Smooth muscle cell (in vitro differentiated cells): Measurements from ENCODE around the gene OGG1. TPM values are rescaled to one million over a fixed set of nuclear protein-coding genes. Genes with fewer than 3 reads are reported as not detected.

Source experiments
- DNase-seq: peaks from one replicate; lab custom pipeline; 2025; ENCODE audit not compliant: unreplicated experiment; lab: John Stamatoyannopoulos, UW
- H2AFZ ChIP-seq: fragments of 200-600 bp; sonication (generic); 2 replicates; pipeline ENCODE4 v1.6.0; 2016; ENCODE audit warnings: antibody characterized with exemption, low read depth, mild to moderate bottlenecking
- H3F3A ChIP-seq: fragments of 200-600 bp; sonication (generic); 2 replicates; pipeline ENCODE4 v1.6.0; 2017; ENCODE audit warnings: antibody characterized with exemption, low read depth
- H3K27ac ChIP-seq: fragments of 200-600 bp; sonication (generic); 2 replicates; pipeline ENCODE4 v1.5.1; 2016; ENCODE audit warnings: low read depth, mild to moderate bottlenecking
- H3K27me3 ChIP-seq: fragments of 200-600 bp; sonication (generic); 2 replicates; pipeline ENCODE4 v1.6.1; 2016; ENCODE audit warnings: low read depth, mild to moderate bottlenecking
- H3K36me3 ChIP-seq: fragments of 200-600 bp; sonication (generic); 2 replicates; pipeline ENCODE4 v1.5.1; 2016; ENCODE audit warnings: low read depth
- H3K4me1 ChIP-seq: fragments of 200-600 bp; sonication (generic); 2 replicates; pipeline ENCODE4 v1.5.1; 2016; ENCODE audit warnings: low read depth
- H3K4me2 ChIP-seq: fragments of 200-600 bp; sonication (generic); 2 replicates; pipeline ENCODE4 v1.6.0; 2016; ENCODE audit warnings: mild to moderate bottlenecking
- H3K4me3 ChIP-seq: fragments of 200-600 bp; sonication (generic); 2 replicates; pipeline ENCODE4 v1.5.1; 2016; ENCODE audit warnings: mild to moderate bottlenecking
- H3K79me2 ChIP-seq: fragments of 200-600 bp; sonication (generic); 2 replicates; pipeline ENCODE4 v1.6.0; 2016; ENCODE audit warnings: low read depth, mild to moderate bottlenecking
- H3K9ac ChIP-seq: fragments of 200-600 bp; sonication (generic); 2 replicates; pipeline ENCODE4 v1.6.0; 2016; ENCODE audit warnings: low read depth
- H3K9me3 ChIP-seq: fragments of 200-600 bp; sonication (generic); replicated peaks from 2 replicates; pipeline ENCODE4 v1.5.1; 2016; ENCODE audit warnings: low read depth
- H4K20me1 ChIP-seq: fragments of 200-600 bp; sonication (generic); 2 replicates; pipeline ENCODE4 v1.6.0; 2016; ENCODE audit warnings: low read depth
- CTCF ChIP-seq: fragments of 200-600 bp; sonication (generic); IDR thresholded peaks from 2 replicates; pipeline ENCODE4 v1.5.1; 2017; ENCODE audit warnings: borderline replicate concordance, mild to moderate bottlenecking, antibody characterized with exemption; ENCODE audit not compliant: insufficient read depth, poor library complexity, severe bottlenecking
- WGBS: methylation state at CpG from one replicate; pipeline ENCODE4 v1.1.7; 2016; ENCODE audit warnings: low lambda C conversion rate; 5-methylcytosine and 5-hydroxymethylcytosine counted together
- polyA plus RNA-seq: library from polyadenylated mRNA; unstranded; fragments of >200 nt; fragmentation: Nextera tagmentation; extraction: Ambion mirVana; gene quantifications from 2 replicates; pipeline ENCODE4 v1.2.1, GENCODE V29; 2016
- total RNA-seq: library from RNA; depleted of rRNA; stranded (reverse); fragments of >200 nt; gene quantifications from 2 replicates; pipeline ENCODE4 v1.2.3, GENCODE V29; 2014

OGG1 gene
- total and polyA plus RNA-seq, 2 experiments from 2014 or later = 13.4 to 24.6 TPM

GRCh38 chr3:9806137-9806536 lies 56.4 kb downstream of the OGG1 start:
- no peak overlapping the region for H3K4me3 ChIP-seq
- no peaks in the 10 kb centered on the region for H4K20me1 ChIP-seq
- no peak overlapping the region for H2AFZ ChIP-seq
- H3K27ac ChIP-seq = no peak overlapping the region
- DNase-seq = no peak
- H3K27me3 ChIP-seq = no peaks in the 10 kb centered on the region
- no peak for TF ChIP-seq CTCF
- H3K4me1 ChIP-seq = peaks cover 13% of the 10 kb centered on the region
- no peak overlapping the region for H3K9ac ChIP-seq
- no peaks in the 10 kb centered on the region for H3K79me2 ChIP-seq
- H3K36me3 ChIP-seq = peaks cover 12% of the 10 kb centered on the region
- H3F3A ChIP-seq = peaks cover 33% of the 10 kb centered on the region
- WGBS = 99% methylated on average over 12 of the region's 12 CpGs
- H3K9me3 ChIP-seq = no peaks in the 10 kb centered on the region
- H3K4me2 ChIP-seq = no peak overlapping the region

Other genes with a start within 250 kb of the OGG1 start
- not detected in 2 replicates for gene LHFPL4, start 196.1 kb upstream of the OGG1 start, total RNA-seq
- gene LHFPL4, start 196.1 kb upstream of the OGG1 start, polyA plus RNA-seq = 0.08 and 0.48 TPM in 2 replicates
- gene MTMR14, start 100.4 kb upstream of the OGG1 start, total RNA-seq = 13.6 and 14.0 TPM in 2 replicates
- gene MTMR14, start 100.4 kb upstream of the OGG1 start, polyA plus RNA-seq = 21.5 and 24.3 TPM in 2 replicates
- not detected in 2 replicates for gene CPNE9, start 46.1 kb upstream of the OGG1 start, total RNA-seq
- 0.44 TPM in 1 of 2 replicates, not detected in the other for gene CPNE9, start 46.1 kb upstream of the OGG1 start, polyA plus RNA-seq
- gene BRPF1, start 18.2 kb upstream of the OGG1 start, total RNA-seq = 11.5 and 13.9 TPM in 2 replicates
- 14.3 and 17.1 TPM in 2 replicates for gene BRPF1, start 18.2 kb upstream of the OGG1 start, polyA plus RNA-seq
- gene CAMK1, start 20.0 kb downstream of the OGG1 start, total RNA-seq = 3.9 and 6.4 TPM in 2 replicates
- 6.3 and 10.9 TPM in 2 replicates for gene CAMK1, start 20.0 kb downstream of the OGG1 start, polyA plus RNA-seq
- 50.9 and 51.8 TPM in 2 replicates for gene TADA3, start 42.5 kb downstream of the OGG1 start, total RNA-seq
- gene TADA3, start 42.5 kb downstream of the OGG1 start, polyA plus RNA-seq = 72.5 and 79.6 TPM in 2 replicates
- gene ARPC4, start 43.1 kb downstream of the OGG1 start, total RNA-seq = 93.9 and 143 TPM in 2 replicates
- 128 and 130 TPM in 2 replicates for gene ARPC4, start 43.1 kb downstream of the OGG1 start, polyA plus RNA-seq
- gene TTLL3, start 60.3 kb downstream of the OGG1 start, total RNA-seq = 16.4 and 29.5 TPM in 2 replicates
- 25.6 and 37.6 TPM in 2 replicates for gene TTLL3, start 60.3 kb downstream of the OGG1 start, polyA plus RNA-seq
- gene RPUSD3, start 94.1 kb downstream of the OGG1 start, total RNA-seq = 49.7 and 62.8 TPM in 2 replicates
- gene RPUSD3, start 94.1 kb downstream of the OGG1 start, polyA plus RNA-seq = 84.6 and 106 TPM in 2 replicates
- gene CIDEC, start 130.3 kb downstream of the OGG1 start, total RNA-seq = not detected in 2 replicates
- not detected in 2 replicates for gene CIDEC, start 130.3 kb downstream of the OGG1 start, polyA plus RNA-seq
- gene JAGN1, start 140.7 kb downstream of the OGG1 start, total RNA-seq = 32.3 and 36.8 TPM in 2 replicates
- gene JAGN1, start 140.7 kb downstream of the OGG1 start, polyA plus RNA-seq = 37.3 and 49.8 TPM in 2 replicates
- gene IL17RE, start 152.9 kb downstream of the OGG1 start, total RNA-seq = 2.6 and 4.9 TPM in 2 replicates
- gene IL17RE, start 152.9 kb downstream of the OGG1 start, polyA plus RNA-seq = 0.32 and 3.4 TPM in 2 replicates
- 27.0 and 37.3 TPM in 2 replicates for gene IL17RC, start 167.1 kb downstream of the OGG1 start, total RNA-seq
- 36.7 and 41.3 TPM in 2 replicates for gene IL17RC, start 167.1 kb downstream of the OGG1 start, polyA plus RNA-seq
- gene CRELD1, start 183.9 kb downstream of the OGG1 start, total RNA-seq = 25.8 and 26.4 TPM in 2 replicates
- 55.9 and 68.6 TPM in 2 replicates for gene CRELD1, start 183.9 kb downstream of the OGG1 start, polyA plus RNA-seq
- 0.85 and 1.3 TPM in 2 replicates for gene PRRT3, start 202.5 kb downstream of the OGG1 start, total RNA-seq
- gene PRRT3, start 202.5 kb downstream of the OGG1 start, polyA plus RNA-seq = 2.4 and 4.2 TPM in 2 replicates
- 111 and 122 TPM in 2 replicates for gene EMC3, start 236.9 kb downstream of the OGG1 start, total RNA-seq
- 100 and 114 TPM in 2 replicates for gene EMC3, start 236.9 kb downstream of the OGG1 start, polyA plus RNA-seq